ENCODE data around the gene PPP6R1.

PPP6R1 gene

GRCh38 chr19:55250262-55251036, 8.4 kb downstream of the PPP6R1 start:
- no peak overlapping the region for H2AFZ ChIP-seq (ENCODE audit: low read length)
- no peak for DNase-seq (ENCODE audit: low spot score)
- no peaks in the 10 kb centered on the region for H3K27me3 ChIP-seq (ENCODE audit: control insufficient read depth in 3 of 3, insufficient read depth in 3 of 3, low read depth in 1 of 3, low read length in 3 of 3)
- H4K91ac ChIP-seq (ENCODE audit: low read depth, low read length, poor library complexity) = no peak overlapping the region
- no peak overlapping the region for H2BK5ac ChIP-seq (ENCODE audit: low read length)
- peak overlapping the region; percentile 25 for H3K23ac ChIP-seq (ENCODE audit: low read depth, low read length, poor library complexity)
- no peaks in the 10 kb centered on the region for H3K4me1 ChIP-seq (ENCODE audit: control insufficient read depth in 2 of 2, insufficient read depth in 1 of 2, low read depth in 1 of 2, low read length in 2 of 2)
- no peak overlapping the region for H3K18ac ChIP-seq (ENCODE audit: low read length)
- no peak overlapping the region for H4K8ac ChIP-seq (ENCODE audit: low read depth, low read length)
- H3K4me3 ChIP-seq (ENCODE audit: low read length in 2 of 2) = no peak overlapping the region
- peak overlapping the region; percentile 46 for H2AK5ac ChIP-seq (ENCODE audit: low read depth, low read length)
- no peak overlapping the region for H2BK120ac ChIP-seq (ENCODE audit: low read depth, low read length)
- H2BK15ac ChIP-seq (ENCODE audit: low read length) = no peak overlapping the region
- no peak overlapping the region for H3K4ac ChIP-seq (ENCODE audit: low read length)
- no peak overlapping the region for H2BK12ac ChIP-seq (ENCODE audit: low read length)
- no CpG with 5 or more reads among the region's 18 CpGs for WGBS, 2 donors (ENCODE audit: extremely low coverage in 2 of 2, insufficient read length in 2 of 2, insufficient replicate concordance in 1 of 2)
- H3K4me2 ChIP-seq (ENCODE audit: insufficient read depth, low read length, poor library complexity, severe bottlenecking) = no peak overlapping the region
- H3K9me3 ChIP-seq (replicated peaks in 1 of 2; ENCODE audit: control insufficient read depth in 2 of 2, insufficient read depth in 1 of 2, low read depth in 1 of 2, low read length in 2 of 2) = peaks cover 0 to 2% of the 10 kb centered on the region in 2 donors
- H3K79me1 ChIP-seq (ENCODE audit: low read depth, low read length) = peaks cover 36% of the 10 kb centered on the region
- H3K36me3 ChIP-seq (replicated peaks in 1 of 2; ENCODE audit: control insufficient read depth in 2 of 2, insufficient read depth in 2 of 2, low read length in 2 of 2) = peaks cover 11 to 42% of the 10 kb centered on the region in 2 donors
- H3K14ac ChIP-seq (ENCODE audit: low read length) = peak overlapping the region; percentile 38
- no peak overlapping the region for H3K9ac ChIP-seq (ENCODE audit: low read depth, low read length, poor library complexity)
- H3K27ac ChIP-seq (replicated peaks; ENCODE audit: low read length) = no peak overlapping the region

DNA sequence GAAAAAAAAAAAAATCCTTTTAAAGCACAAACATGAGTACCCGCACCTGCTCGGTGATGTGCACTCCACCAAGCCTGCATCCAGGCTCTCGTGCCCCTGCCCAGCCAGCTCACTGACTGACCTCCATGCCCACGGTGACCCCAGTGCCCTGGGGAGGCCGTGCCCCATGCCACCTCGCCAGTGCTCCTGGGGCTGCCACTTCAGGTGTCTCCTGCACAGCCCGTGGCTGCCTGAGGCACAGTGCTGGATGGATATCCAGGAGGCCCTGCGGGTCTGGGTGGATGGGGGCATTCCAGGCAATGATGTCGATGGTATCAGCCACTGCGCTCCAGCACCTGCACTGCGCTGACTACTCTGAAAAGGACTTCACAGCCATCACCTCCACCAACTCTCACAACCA, 9.0 kb downstream of the PPP6R1 start:
- no peak overlapping the region for H2BK5ac ChIP-seq (ENCODE audit: low read length)
- H2BK15ac ChIP-seq (ENCODE audit: low read length) = no peak overlapping the region
- H3K4me2 ChIP-seq (ENCODE audit: insufficient read depth, low read length, poor library complexity, severe bottlenecking) = no peak overlapping the region
- no peak overlapping the region for H2BK12ac ChIP-seq (ENCODE audit: low read length)
- H3K14ac ChIP-seq (ENCODE audit: low read length) = peak overlapping the region; percentile 38
- H3K36me3 ChIP-seq (replicated peaks in 1 of 2; ENCODE audit: control insufficient read depth in 2 of 2, insufficient read depth in 2 of 2, low read length in 2 of 2) = peaks cover 17 to 48% of the 10 kb centered on the region in 2 donors
- no peak overlapping the region for H4K91ac ChIP-seq (ENCODE audit: low read depth, low read length, poor library complexity)
- no CpG with 5 or more reads among the region's 11 CpGs for WGBS, 2 donors (ENCODE audit: extremely low coverage in 2 of 2, insufficient read length in 2 of 2, insufficient replicate concordance in 1 of 2)
- no peak overlapping the region for H3K27ac ChIP-seq (replicated peaks; ENCODE audit: low read length)
- H3K18ac ChIP-seq (ENCODE audit: low read length) = peak overlapping the region; percentile 64
- no peaks in the 10 kb centered on the region for H3K4me1 ChIP-seq (ENCODE audit: control insufficient read depth in 2 of 2, insufficient read depth in 1 of 2, low read depth in 1 of 2, low read length in 2 of 2)
- H4K8ac ChIP-seq (ENCODE audit: low read depth, low read length) = peak overlapping the region; percentile 43
- no peaks in the 10 kb centered on the region for H3K27me3 ChIP-seq (ENCODE audit: control insufficient read depth in 3 of 3, insufficient read depth in 3 of 3, low read depth in 1 of 3, low read length in 3 of 3)
- H2AK5ac ChIP-seq (ENCODE audit: low read depth, low read length) = peak overlapping the region; percentile 46
- H3K9ac ChIP-seq (ENCODE audit: low read depth, low read length, poor library complexity) = peak overlapping the region; percentile 70
- DNase-seq (ENCODE audit: low spot score) = no peak
- H3K9me3 ChIP-seq (replicated peaks in 1 of 2; ENCODE audit: control insufficient read depth in 2 of 2, insufficient read depth in 1 of 2, low read depth in 1 of 2, low read length in 2 of 2) = peaks cover 0 to 2% of the 10 kb centered on the region in 2 donors
- no peak overlapping the region for H3K4me3 ChIP-seq (ENCODE audit: low read length in 2 of 2)
- H2BK120ac ChIP-seq (ENCODE audit: low read depth, low read length) = no peak overlapping the region
- H3K79me1 ChIP-seq (ENCODE audit: low read depth, low read length) = peaks cover 36% of the 10 kb centered on the region
- no peak overlapping the region for H3K4ac ChIP-seq (ENCODE audit: low read length)
- no peak overlapping the region for H2AFZ ChIP-seq (ENCODE audit: low read length)
- H3K23ac ChIP-seq (ENCODE audit: low read depth, low read length, poor library complexity) = no peak overlapping the region

DNA sequence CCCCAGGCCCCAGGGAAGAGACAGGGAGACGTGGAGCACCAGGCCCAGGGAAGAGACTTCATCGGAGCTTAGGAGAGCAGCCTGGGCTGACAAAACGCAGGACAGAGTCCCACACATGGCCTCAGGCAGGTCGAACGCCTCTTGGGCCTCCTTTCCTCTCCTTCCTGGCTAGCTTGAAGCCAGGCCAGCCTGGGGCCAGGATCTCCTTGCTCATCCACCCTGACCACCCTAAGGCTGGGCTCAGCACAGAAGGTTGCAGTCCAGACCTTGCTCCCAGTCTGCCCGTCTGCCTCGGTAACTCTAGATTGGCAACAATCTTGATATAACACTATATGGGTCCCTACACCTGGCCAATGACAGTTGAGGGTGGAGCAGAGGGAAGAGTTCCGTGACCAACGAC, 10.1 kb downstream of the PPP6R1 start:
- Histone ChIP-seq H2BK15ac (ENCODE audit: low read length) (no peak overlapping the region), H2AK5ac (ENCODE audit: low read depth, low read length) (peak overlapping the region; percentile 63), H3K4me3 (ENCODE audit: low read length in 2 of 2) (peak overlapping the region in 1 of 2 donors; percentile 1), H4K91ac (ENCODE audit: low read depth, low read length, poor library complexity) (no peak overlapping the region), H2BK5ac (ENCODE audit: low read length) (peak overlapping the region; percentile 53), H3K18ac (ENCODE audit: low read length) (no peak overlapping the region), H3K9ac (ENCODE audit: low read depth, low read length, poor library complexity) (peak overlapping the region; percentile 70), H3K4me2 (ENCODE audit: insufficient read depth, low read length, poor library complexity, severe bottlenecking) (no peak overlapping the region), H3K4ac (ENCODE audit: low read length) (no peak overlapping the region), H3K36me3 (replicated peaks in 1 of 2; ENCODE audit: control insufficient read depth in 2 of 2, insufficient read depth in 2 of 2, low read length in 2 of 2) (peaks cover 27 to 57% of the 10 kb centered on the region in 2 donors), H3K79me1 (ENCODE audit: low read depth, low read length) (peaks cover 32% of the 10 kb centered on the region), H3K4me1 (ENCODE audit: control insufficient read depth in 2 of 2, insufficient read depth in 1 of 2, low read depth in 1 of 2, low read length in 2 of 2) (no peaks in the 10 kb centered on the region), H3K9me3 (replicated peaks in 1 of 2; ENCODE audit: control insufficient read depth in 2 of 2, insufficient read depth in 1 of 2, low read depth in 1 of 2, low read length in 2 of 2) (peaks cover 0 to 2% of the 10 kb centered on the region in 2 donors), H3K27me3 (ENCODE audit: control insufficient read depth in 3 of 3, insufficient read depth in 3 of 3, low read depth in 1 of 3, low read length in 3 of 3) (no peaks in the 10 kb centered on the region), H4K8ac (ENCODE audit: low read depth, low read length) (no peak overlapping the region), H2BK12ac (ENCODE audit: low read length) (no peak overlapping the region), H3K23ac (ENCODE audit: low read depth, low read length, poor library complexity) (peak overlapping the region; percentile 43), H3K14ac (ENCODE audit: low read length) (no peak overlapping the region), H2BK120ac (ENCODE audit: low read depth, low read length) (no peak overlapping the region), H3K27ac (replicated peaks; ENCODE audit: low read length) (no peak overlapping the region), H2AFZ (ENCODE audit: low read length) (no peak overlapping the region)
- no CpG with 5 or more reads among the region's 9 CpGs for WGBS, 2 donors (ENCODE audit: extremely low coverage in 2 of 2, insufficient read length in 2 of 2, insufficient replicate concordance in 1 of 2)
- no peak for DNase-seq (ENCODE audit: low spot score)

GRCh38 chr19:55248166-55248675, 10.6 kb downstream of the PPP6R1 start:
- Histone ChIP-seq H3K4me1 (ENCODE audit: control insufficient read depth in 2 of 2, insufficient read depth in 1 of 2, low read depth in 1 of 2, low read length in 2 of 2) (no peaks in the 10 kb centered on the region), H4K8ac (ENCODE audit: low read depth, low read length) (no peak overlapping the region), H2AK5ac (ENCODE audit: low read depth, low read length) (peak overlapping the region; percentile 63), H3K4ac (ENCODE audit: low read length) (no peak overlapping the region), H2BK15ac (ENCODE audit: low read length) (no peak overlapping the region), H2BK120ac (ENCODE audit: low read depth, low read length) (no peak overlapping the region), H2BK5ac (ENCODE audit: low read length) (peak overlapping the region; percentile 53), H3K79me1 (ENCODE audit: low read depth, low read length) (peaks cover 30% of the 10 kb centered on the region), H3K4me2 (ENCODE audit: insufficient read depth, low read length, poor library complexity, severe bottlenecking) (no peak overlapping the region), H3K23ac (ENCODE audit: low read depth, low read length, poor library complexity) (peak overlapping the region; percentile 55), H2AFZ (ENCODE audit: low read length) (no peak overlapping the region), H3K27me3 (ENCODE audit: control insufficient read depth in 3 of 3, insufficient read depth in 3 of 3, low read depth in 1 of 3, low read length in 3 of 3) (no peaks in the 10 kb centered on the region), H3K27ac (replicated peaks; ENCODE audit: low read length) (no peak overlapping the region), H3K9ac (ENCODE audit: low read depth, low read length, poor library complexity) (peak overlapping the region; percentile 70), H3K14ac (ENCODE audit: low read length) (no peak overlapping the region), H4K91ac (ENCODE audit: low read depth, low read length, poor library complexity) (no peak overlapping the region), H2BK12ac (ENCODE audit: low read length) (no peak overlapping the region), H3K18ac (ENCODE audit: low read length) (peak overlapping the region; percentile 13), H3K9me3 (replicated peaks in 1 of 2; ENCODE audit: control insufficient read depth in 2 of 2, insufficient read depth in 1 of 2, low read depth in 1 of 2, low read length in 2 of 2) (peaks cover 0 to 2% of the 10 kb centered on the region in 2 donors), H3K4me3 (ENCODE audit: low read length in 2 of 2) (peak overlapping the region in 1 of 2 donors; percentile 1), H3K36me3 (replicated peaks in 1 of 2; ENCODE audit: control insufficient read depth in 2 of 2, insufficient read depth in 2 of 2, low read length in 2 of 2) (peaks cover 31 to 57% of the 10 kb centered on the region in 2 donors)
- DNase-seq (ENCODE audit: low spot score) = no peak
- no CpG with 5 or more reads among the region's 10 CpGs for WGBS, 2 donors (ENCODE audit: extremely low coverage in 2 of 2, insufficient read length in 2 of 2, insufficient replicate concordance in 1 of 2)
